GM23338 (cell line): Measurements from ENCODE around the gene PRR23A.

Experiments used
- CREB1 ChIP-seq: fragments of 250-450 bp; sonication (Bioruptor Pico); IDR thresholded peaks from 2 replicates; pipeline ENCODE4 v1.5.0; 2020; ENCODE audit warnings: low read depth, mild to moderate bottlenecking, moderate library complexity
- EZH2 ChIP-seq: fragments of 200-600 bp; sonication (generic); IDR thresholded peaks from one replicate; pipeline ENCODE4 v1.8.0; 2017; ENCODE audit warnings: antibody characterized with exemption, mild to moderate bottlenecking, low read depth; ENCODE audit not compliant: unreplicated experiment
- EZH2phosphoT487 ChIP-seq: fragments of 200-600 bp; sonication (generic); IDR thresholded peaks from one replicate; pipeline ENCODE4 v1.8.1; 2018; ENCODE audit warnings: antibody characterized with exemption; ENCODE audit not compliant: unreplicated experiment
- JUNB ChIP-seq: IDR thresholded peaks from one replicate; pipeline ENCODE4 v1.6.1; 2016; ENCODE audit warnings: antibody characterized with exemption; ENCODE audit not compliant: unreplicated experiment
- POLR2AphosphoS5 ChIP-seq: IDR thresholded peaks from 2 replicates; pipeline ENCODE4 v1.6.1; 2016; ENCODE audit warnings: antibody characterized with exemption, low read depth
- STAT1 ChIP-seq: IDR thresholded peaks from one replicate; pipeline ENCODE4 v1.6.1; 2016; ENCODE audit warnings: antibody characterized with exemption; ENCODE audit not compliant: unreplicated experiment
- ZNF114 ChIP-seq: fragments of 250-450 bp; sonication (Bioruptor Pico); IDR thresholded peaks from 2 replicates; pipeline ENCODE4 v1.5.0; 2020; ENCODE audit warnings: mild to moderate bottlenecking, moderate library complexity
- ZNF331 ChIP-seq: fragments of 250-450 bp; sonication (Bioruptor Pico); IDR thresholded peaks from 2 replicates; pipeline ENCODE4 v1.5.0; 2020; ENCODE audit warnings: low read depth, mild to moderate bottlenecking, moderate library complexity
- TF ChIP-seq, protein P1 (sequence below), 2 experiments: fragments of 200-600 bp in 1 of 2; sonication (generic) in 1 of 2; conservative IDR thresholded peaks; 2 replicates each; pipeline versions ENCODE4 v1.5.1 to v1.6.1; 2016 to 2017; ENCODE audit warnings: antibody characterized with exemption in 2 of 2, low read depth in 2 of 2, mild to moderate bottlenecking in 2 of 2, moderate library complexity in 1 of 2
- TF ChIP-seq, protein P2 (sequence below): IDR thresholded peaks from 2 replicates; pipeline ENCODE4 v1.6.1; 2016; ENCODE audit warnings: antibody characterized with exemption
- TF ChIP-seq, protein P3 (sequence below): IDR thresholded peaks from one replicate; pipeline ENCODE4 v1.6.1; 2018; ENCODE audit warnings: antibody characterized with exemption; ENCODE audit not compliant: unreplicated experiment

DNA sequence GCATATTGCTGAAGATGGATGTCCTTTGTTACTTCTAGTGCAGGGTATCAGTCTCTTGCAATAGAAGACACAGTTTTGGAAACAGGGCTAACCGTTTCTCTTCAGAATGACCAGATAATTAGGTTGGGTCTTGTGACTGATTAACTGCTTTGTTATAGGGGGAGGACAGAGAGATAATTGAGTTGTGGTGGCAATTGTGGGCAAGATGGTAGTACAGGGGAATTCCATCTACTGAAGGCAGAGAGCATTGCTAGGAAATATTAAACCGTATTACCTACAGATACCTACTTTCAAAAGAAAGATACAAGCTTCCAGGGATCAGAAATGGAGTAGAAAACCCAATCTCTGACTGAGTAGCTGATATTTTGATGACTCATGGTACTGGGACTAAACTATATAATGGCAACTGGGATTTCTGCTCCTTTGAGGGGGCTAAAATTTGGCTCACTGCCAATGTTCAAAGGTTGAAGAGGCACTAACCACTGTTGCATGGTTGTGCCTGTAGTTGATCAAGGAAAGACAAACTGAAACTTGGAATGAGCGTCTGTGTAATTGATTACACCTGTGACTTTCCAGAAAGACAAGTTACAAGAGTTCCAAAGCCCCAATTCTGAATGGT, 10.5 kb upstream of the PRR23A start:
- TF ChIP-seq, protein P1, sequence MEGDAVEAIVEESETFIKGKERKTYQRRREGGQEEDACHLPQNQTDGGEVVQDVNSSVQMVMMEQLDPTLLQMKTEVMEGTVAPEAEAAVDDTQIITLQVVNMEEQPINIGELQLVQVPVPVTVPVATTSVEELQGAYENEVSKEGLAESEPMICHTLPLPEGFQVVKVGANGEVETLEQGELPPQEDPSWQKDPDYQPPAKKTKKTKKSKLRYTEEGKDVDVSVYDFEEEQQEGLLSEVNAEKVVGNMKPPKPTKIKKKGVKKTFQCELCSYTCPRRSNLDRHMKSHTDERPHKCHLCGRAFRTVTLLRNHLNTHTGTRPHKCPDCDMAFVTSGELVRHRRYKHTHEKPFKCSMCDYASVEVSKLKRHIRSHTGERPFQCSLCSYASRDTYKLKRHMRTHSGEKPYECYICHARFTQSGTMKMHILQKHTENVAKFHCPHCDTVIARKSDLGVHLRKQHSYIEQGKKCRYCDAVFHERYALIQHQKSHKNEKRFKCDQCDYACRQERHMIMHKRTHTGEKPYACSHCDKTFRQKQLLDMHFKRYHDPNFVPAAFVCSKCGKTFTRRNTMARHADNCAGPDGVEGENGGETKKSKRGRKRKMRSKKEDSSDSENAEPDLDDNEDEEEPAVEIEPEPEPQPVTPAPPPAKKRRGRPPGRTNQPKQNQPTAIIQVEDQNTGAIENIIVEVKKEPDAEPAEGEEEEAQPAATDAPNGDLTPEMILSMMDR (conservative IDR thresholded peaks at IDR 0.05; ENCODE audit: low read depth in 2 of 2): no peak
- no peak for TF ChIP-seq ZNF331 (CRISPR knock-in tag)
- TF ChIP-seq, protein P2, sequence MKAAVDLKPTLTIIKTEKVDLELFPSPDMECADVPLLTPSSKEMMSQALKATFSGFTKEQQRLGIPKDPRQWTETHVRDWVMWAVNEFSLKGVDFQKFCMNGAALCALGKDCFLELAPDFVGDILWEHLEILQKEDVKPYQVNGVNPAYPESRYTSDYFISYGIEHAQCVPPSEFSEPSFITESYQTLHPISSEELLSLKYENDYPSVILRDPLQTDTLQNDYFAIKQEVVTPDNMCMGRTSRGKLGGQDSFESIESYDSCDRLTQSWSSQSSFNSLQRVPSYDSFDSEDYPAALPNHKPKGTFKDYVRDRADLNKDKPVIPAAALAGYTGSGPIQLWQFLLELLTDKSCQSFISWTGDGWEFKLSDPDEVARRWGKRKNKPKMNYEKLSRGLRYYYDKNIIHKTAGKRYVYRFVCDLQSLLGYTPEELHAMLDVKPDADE: no peak
- no peak for TF ChIP-seq EZH2
- no peak for TF ChIP-seq POLR2AphosphoS5
- TF ChIP-seq EZH2phosphoT487: no peak
- TF ChIP-seq ZNF114: no peak
- TF ChIP-seq JUNB: no peak
- no peak for TF ChIP-seq CREB1 (CRISPR knock-in tag)
- TF ChIP-seq, protein P3, sequence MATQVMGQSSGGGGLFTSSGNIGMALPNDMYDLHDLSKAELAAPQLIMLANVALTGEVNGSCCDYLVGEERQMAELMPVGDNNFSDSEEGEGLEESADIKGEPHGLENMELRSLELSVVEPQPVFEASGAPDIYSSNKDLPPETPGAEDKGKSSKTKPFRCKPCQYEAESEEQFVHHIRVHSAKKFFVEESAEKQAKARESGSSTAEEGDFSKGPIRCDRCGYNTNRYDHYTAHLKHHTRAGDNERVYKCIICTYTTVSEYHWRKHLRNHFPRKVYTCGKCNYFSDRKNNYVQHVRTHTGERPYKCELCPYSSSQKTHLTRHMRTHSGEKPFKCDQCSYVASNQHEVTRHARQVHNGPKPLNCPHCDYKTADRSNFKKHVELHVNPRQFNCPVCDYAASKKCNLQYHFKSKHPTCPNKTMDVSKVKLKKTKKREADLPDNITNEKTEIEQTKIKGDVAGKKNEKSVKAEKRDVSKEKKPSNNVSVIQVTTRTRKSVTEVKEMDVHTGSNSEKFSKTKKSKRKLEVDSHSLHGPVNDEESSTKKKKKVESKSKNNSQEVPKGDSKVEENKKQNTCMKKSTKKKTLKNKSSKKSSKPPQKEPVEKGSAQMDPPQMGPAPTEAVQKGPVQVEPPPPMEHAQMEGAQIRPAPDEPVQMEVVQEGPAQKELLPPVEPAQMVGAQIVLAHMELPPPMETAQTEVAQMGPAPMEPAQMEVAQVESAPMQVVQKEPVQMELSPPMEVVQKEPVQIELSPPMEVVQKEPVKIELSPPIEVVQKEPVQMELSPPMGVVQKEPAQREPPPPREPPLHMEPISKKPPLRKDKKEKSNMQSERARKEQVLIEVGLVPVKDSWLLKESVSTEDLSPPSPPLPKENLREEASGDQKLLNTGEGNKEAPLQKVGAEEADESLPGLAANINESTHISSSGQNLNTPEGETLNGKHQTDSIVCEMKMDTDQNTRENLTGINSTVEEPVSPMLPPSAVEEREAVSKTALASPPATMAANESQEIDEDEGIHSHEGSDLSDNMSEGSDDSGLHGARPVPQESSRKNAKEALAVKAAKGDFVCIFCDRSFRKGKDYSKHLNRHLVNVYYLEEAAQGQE: no peak
- TF ChIP-seq STAT1: no peak
